ENCODE measurements around the gene GTF3C1. TPM values are rescaled to one million over a fixed set of nuclear protein-coding genes. Genes with fewer than 3 reads are reported as not detected.
A peak's percentile ranks its signal among the peaks of the same experiment; 100 is the strongest.

GTF3C1 gene
- polyA plus RNA-seq, 4 donors, result 30.4 to 47.0 (median 36.8) TPM

- 82 to 91% (median 86%) methylated on average over 3 of the region's 3 CpGs for WGBS, 3 donors
- Histone ChIP-seq H3K4me3 (ENCODE audit: low read depth in 1 of 3, low read length in 3 of 3) (no peak overlapping the region), H3K9me3 (ENCODE audit: control insufficient read depth in 2 of 2, insufficient read depth in 1 of 2, low read depth in 1 of 2, low read length in 1 of 2) (no peaks in the 10 kb centered on the region), H3K27me3 (ENCODE audit: control insufficient read depth in 3 of 3, insufficient read depth in 3 of 3, low read length in 3 of 3) (no peaks in the 10 kb centered on the region), H3K36me3 (ENCODE audit: control insufficient read depth in 3 of 3, insufficient read depth in 2 of 3, low read depth in 1 of 3, low read length in 3 of 3) (peaks cover 0 to 2% (median 0%) of the 10 kb centered on the region in 3 donors), H3K27ac (ENCODE audit: low read depth in 1 of 3, low read length in 2 of 3) (no peak overlapping the region), H3K4me1 (ENCODE audit: control insufficient read depth in 3 of 3, insufficient read depth in 2 of 3, low read depth in 1 of 3, low read length in 2 of 3) (no peaks in the 10 kb centered on the region)
- DNase-seq (no peak), FAIRE-seq (no peak)
Measured at GRCh38 chr16:27558434-27558833, 8.7 kb upstream of the GTF3C1 start.

GRCh38 chr16:27556471-27556870 is 6.8 kb upstream of the GTF3C1 start:
- H3K27me3 ChIP-seq (ENCODE audit: control insufficient read depth in 3 of 3, insufficient read depth in 3 of 3, low read length in 3 of 3), result no peaks in the 10 kb centered on the region
- DNase-seq (no peak), FAIRE-seq (no peak)
- no peaks in the 10 kb centered on the region for H3K4me1 ChIP-seq (ENCODE audit: control insufficient read depth in 3 of 3, insufficient read depth in 2 of 3, low read depth in 1 of 3, low read length in 2 of 3)
- H3K27ac ChIP-seq (ENCODE audit: low read depth in 1 of 3, low read length in 2 of 3), result no peak overlapping the region
- 77 to 85% (median 85%) methylated on average over 1 of the region's 1 CpG for WGBS, 3 donors
- H3K4me3 ChIP-seq (ENCODE audit: low read depth in 1 of 3, low read length in 3 of 3), result no peak overlapping the region
- H3K36me3 ChIP-seq (ENCODE audit: control insufficient read depth in 3 of 3, insufficient read depth in 2 of 3, low read depth in 1 of 3, low read length in 3 of 3), result peaks cover 0 to 2% (median 0%) of the 10 kb centered on the region in 3 donors
- no peaks in the 10 kb centered on the region for H3K9me3 ChIP-seq (ENCODE audit: control insufficient read depth in 2 of 2, insufficient read depth in 1 of 2, low read depth in 1 of 2, low read length in 1 of 2)

GRCh38 chr16:27551036-27551435 is 1.3 kb upstream of the GTF3C1 start:
- 5 to 24% (median 19%) methylated on average over 1 of the region's 1 CpG for WGBS, 3 donors
- Histone ChIP-seq H3K27ac (ENCODE audit: low read depth in 1 of 3, low read length in 2 of 3) (no peak overlapping the region), H3K36me3 (ENCODE audit: control insufficient read depth in 3 of 3, insufficient read depth in 2 of 3, low read depth in 1 of 3, low read length in 3 of 3) (no peaks in the 10 kb centered on the region), H3K4me1 (ENCODE audit: control insufficient read depth in 3 of 3, insufficient read depth in 2 of 3, low read depth in 1 of 3, low read length in 2 of 3) (peaks cover 0 to 9% (median 6%) of the 10 kb centered on the region in 3 donors), H3K27me3 (ENCODE audit: control insufficient read depth in 3 of 3, insufficient read depth in 3 of 3, low read length in 3 of 3) (no peaks in the 10 kb centered on the region), H3K4me3 (ENCODE audit: low read depth in 1 of 3, low read length in 3 of 3) (peak overlapping the region in 1 of 3 donors; percentile 99), H3K9me3 (ENCODE audit: control insufficient read depth in 2 of 2, insufficient read depth in 1 of 2, low read depth in 1 of 2, low read length in 1 of 2) (no peaks in the 10 kb centered on the region)
- DNase-seq (no peak), FAIRE-seq (no peak)

- FAIRE-seq (no peak), DNase-seq (peak in 1 of 2 donors; percentile 1)
- 29 to 39% (median 29%) methylated on average over 4 of the region's 4 CpGs for WGBS, 3 donors
- Histone ChIP-seq H3K4me1 (ENCODE audit: control insufficient read depth in 3 of 3, insufficient read depth in 2 of 3, low read depth in 1 of 3, low read length in 2 of 3) (peaks cover 0 to 9% (median 6%) of the 10 kb centered on the region in 3 donors), H3K9me3 (ENCODE audit: control insufficient read depth in 2 of 2, insufficient read depth in 1 of 2, low read depth in 1 of 2, low read length in 1 of 2) (no peaks in the 10 kb centered on the region), H3K27ac (ENCODE audit: low read depth in 1 of 3, low read length in 2 of 3) (peak overlapping the region in 2 of 3 donors; percentile 78 to 79), H3K36me3 (ENCODE audit: control insufficient read depth in 3 of 3, insufficient read depth in 2 of 3, low read depth in 1 of 3, low read length in 3 of 3) (peaks cover 0 to under 1% (median 0%) of the 10 kb centered on the region in 3 donors), H3K4me3 (ENCODE audit: low read depth in 1 of 3, low read length in 3 of 3) (peak overlapping the region; percentile 73 to 99 (median 81)), H3K27me3 (ENCODE audit: control insufficient read depth in 3 of 3, insufficient read depth in 3 of 3, low read length in 3 of 3) (no peaks in the 10 kb centered on the region)
Measured at GRCh38 chr16:27550582-27550920, 838 bp upstream of the GTF3C1 start.

GRCh38 chr16:27549464-27549745 is 308 bp downstream of the GTF3C1 start:
- WGBS, 3 donors, result 0 to 1% (median 1%) methylated on average over 21 of the region's 21 CpGs
- DNase-seq (no peak), FAIRE-seq (no peak)
- Histone ChIP-seq H3K36me3 (ENCODE audit: control insufficient read depth in 3 of 3, insufficient read depth in 2 of 3, low read depth in 1 of 3, low read length in 3 of 3) (peaks cover 2 to 6% (median 3%) of the 10 kb centered on the region in 3 donors), H3K27me3 (ENCODE audit: control insufficient read depth in 3 of 3, insufficient read depth in 3 of 3, low read length in 3 of 3) (no peaks in the 10 kb centered on the region), H3K4me1 (ENCODE audit: control insufficient read depth in 3 of 3, insufficient read depth in 2 of 3, low read depth in 1 of 3, low read length in 2 of 3) (peaks cover 0 to 9% (median 6%) of the 10 kb centered on the region in 3 donors), H3K4me3 (ENCODE audit: low read depth in 1 of 3, low read length in 3 of 3) (peak overlapping the region; percentile 74 to 99 (median 75)), H3K9me3 (ENCODE audit: control insufficient read depth in 2 of 2, insufficient read depth in 1 of 2, low read depth in 1 of 2, low read length in 1 of 2) (no peaks in the 10 kb centered on the region), H3K27ac (ENCODE audit: low read depth in 1 of 3, low read length in 2 of 3) (peak overlapping the region in 2 of 3 donors; percentile 58 to 77)

DNA sequence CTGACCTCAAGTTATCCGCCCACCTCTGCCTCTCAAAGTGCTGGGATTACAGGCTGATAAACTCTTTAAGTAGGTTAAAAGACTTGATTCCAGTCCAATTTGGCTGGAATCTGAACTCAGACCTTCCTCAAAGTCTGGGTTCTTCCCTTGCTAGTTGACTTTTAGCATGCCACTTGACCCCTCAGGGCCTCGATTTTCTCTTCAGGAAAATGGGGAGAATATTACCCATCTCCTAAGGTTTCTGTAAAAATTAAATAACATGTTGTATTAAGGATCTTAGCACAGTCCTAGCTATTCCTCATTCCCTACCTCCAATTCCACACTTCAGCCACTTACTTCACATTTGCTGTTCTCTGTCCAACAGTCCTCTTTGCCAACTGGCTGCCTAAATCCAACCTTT is 1.9 kb downstream of the GTF3C1 start:
- 82 to 91% (median 85%) methylated on average over 2 of the region's 2 CpGs for WGBS, 3 donors
- no peak for DNase-seq
- peaks cover 7 to 19% (median 15%) of the 10 kb centered on the region in 3 donors for H3K36me3 ChIP-seq (ENCODE audit: control insufficient read depth in 3 of 3, insufficient read depth in 2 of 3, low read depth in 1 of 3, low read length in 3 of 3)
- H3K4me3 ChIP-seq (ENCODE audit: low read depth in 1 of 3, low read length in 3 of 3), result no peak overlapping the region
- no peaks in the 10 kb centered on the region for H3K27me3 ChIP-seq (ENCODE audit: control insufficient read depth in 3 of 3, insufficient read depth in 3 of 3, low read length in 3 of 3)
- peaks cover 0 to 9% (median 6%) of the 10 kb centered on the region in 3 donors for H3K4me1 ChIP-seq (ENCODE audit: control insufficient read depth in 3 of 3, insufficient read depth in 2 of 3, low read depth in 1 of 3, low read length in 2 of 3)
- FAIRE-seq, result no peak
- no peak overlapping the region for H3K27ac ChIP-seq (ENCODE audit: low read depth in 1 of 3, low read length in 2 of 3)
- no peaks in the 10 kb centered on the region for H3K9me3 ChIP-seq (ENCODE audit: control insufficient read depth in 2 of 2, insufficient read depth in 1 of 2, low read depth in 1 of 2, low read length in 1 of 2)

DNA sequence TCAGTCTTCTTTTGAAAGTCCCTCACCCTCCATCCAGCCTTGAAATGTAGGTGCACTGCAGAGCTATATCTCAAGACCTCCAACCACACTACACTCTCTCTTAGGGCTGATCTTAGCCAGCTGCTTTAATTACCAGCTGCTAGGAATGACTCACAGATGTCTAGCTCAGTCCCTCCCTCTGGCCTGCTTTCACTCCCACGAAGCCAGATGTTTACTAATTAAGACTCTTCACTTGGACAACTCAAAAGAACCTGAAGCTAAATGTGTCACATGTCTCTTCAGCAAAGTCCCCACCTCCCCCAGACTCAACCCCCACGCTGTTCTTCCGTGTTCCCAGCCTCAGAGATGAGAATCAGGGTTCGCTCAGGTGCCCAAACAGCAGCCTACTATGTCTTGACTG is 2.6 kb downstream of the GTF3C1 start:
- Histone ChIP-seq H3K9me3 (ENCODE audit: control insufficient read depth in 2 of 2, insufficient read depth in 1 of 2, low read depth in 1 of 2, low read length in 1 of 2) (no peaks in the 10 kb centered on the region), H3K27me3 (ENCODE audit: control insufficient read depth in 3 of 3, insufficient read depth in 3 of 3, low read length in 3 of 3) (no peaks in the 10 kb centered on the region), H3K4me3 (ENCODE audit: low read depth in 1 of 3, low read length in 3 of 3) (no peak overlapping the region), H3K27ac (ENCODE audit: low read depth in 1 of 3, low read length in 2 of 3) (no peak overlapping the region), H3K4me1 (ENCODE audit: control insufficient read depth in 3 of 3, insufficient read depth in 2 of 3, low read depth in 1 of 3, low read length in 2 of 3) (peaks cover 0 to 9% (median 6%) of the 10 kb centered on the region in 3 donors), H3K36me3 (ENCODE audit: control insufficient read depth in 3 of 3, insufficient read depth in 2 of 3, low read depth in 1 of 3, low read length in 3 of 3) (peaks cover 12 to 24% (median 17%) of the 10 kb centered on the region in 3 donors)
- WGBS, 3 donors, result 58 to 65% (median 59%) methylated on average over 4 of the region's 4 CpGs
- DNase-seq (peak; percentile 7 to 12), FAIRE-seq (no peak)

- peaks cover 22 to 42% (median 23%) of the 10 kb centered on the region in 3 donors for H3K36me3 ChIP-seq (ENCODE audit: control insufficient read depth in 3 of 3, insufficient read depth in 2 of 3, low read depth in 1 of 3, low read length in 3 of 3)
- no peaks in the 10 kb centered on the region for H3K27me3 ChIP-seq (ENCODE audit: control insufficient read depth in 3 of 3, insufficient read depth in 3 of 3, low read length in 3 of 3)
- no peak overlapping the region for H3K27ac ChIP-seq (ENCODE audit: low read depth in 1 of 3, low read length in 2 of 3)
- H3K4me1 ChIP-seq (ENCODE audit: control insufficient read depth in 3 of 3, insufficient read depth in 2 of 3, low read depth in 1 of 3, low read length in 2 of 3), result peaks cover 0 to 4% (median 2%) of the 10 kb centered on the region in 3 donors
- DNase-seq, result no peak
- no peak for FAIRE-seq
- H3K9me3 ChIP-seq (ENCODE audit: control insufficient read depth in 2 of 2, insufficient read depth in 1 of 2, low read depth in 1 of 2, low read length in 1 of 2), result peaks cover 0 to 3% of the 10 kb centered on the region in 2 donors
- no peak overlapping the region for H3K4me3 ChIP-seq (ENCODE audit: low read depth in 1 of 3, low read length in 3 of 3)
- WGBS, 3 donors, result 93 to 94% (median 93%) methylated on average over 4 of the region's 4 CpGs
Measured at GRCh38 chr16:27544671-27545070, 5.0 kb downstream of the GTF3C1 start.

DNA sequence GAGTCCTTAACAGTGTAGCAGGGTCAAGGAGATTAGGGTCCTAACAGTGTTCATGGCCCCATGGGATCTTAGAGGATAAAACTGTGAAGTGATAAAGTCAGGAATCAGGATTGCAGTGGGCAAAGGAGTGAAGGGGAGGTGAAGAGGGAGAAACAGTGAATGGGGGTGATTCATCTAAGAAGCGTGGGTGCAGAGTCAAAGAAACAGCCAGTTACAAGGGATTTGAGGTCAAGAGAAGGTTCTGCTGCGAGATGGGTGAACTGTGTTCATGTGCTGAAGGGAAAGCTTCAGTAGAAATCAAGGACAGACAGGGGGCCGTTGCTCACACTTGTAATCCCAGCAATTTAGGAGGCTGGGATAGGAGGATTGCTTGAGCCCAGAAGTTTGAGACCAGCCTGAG is 5.9 kb downstream of the GTF3C1 start:
- WGBS, 3 donors, result 93 to 97% (median 94%) methylated on average over 3 of the region's 3 CpGs
- Histone ChIP-seq H3K4me1 (ENCODE audit: control insufficient read depth in 3 of 3, insufficient read depth in 2 of 3, low read depth in 1 of 3, low read length in 2 of 3) (peaks cover 0 to 4% (median 2%) of the 10 kb centered on the region in 3 donors), H3K27me3 (ENCODE audit: control insufficient read depth in 3 of 3, insufficient read depth in 3 of 3, low read length in 3 of 3) (no peaks in the 10 kb centered on the region), H3K36me3 (ENCODE audit: control insufficient read depth in 3 of 3, insufficient read depth in 2 of 3, low read depth in 1 of 3, low read length in 3 of 3) (peaks cover 22 to 47% (median 25%) of the 10 kb centered on the region in 3 donors), H3K9me3 (ENCODE audit: control insufficient read depth in 2 of 2, insufficient read depth in 1 of 2, low read depth in 1 of 2, low read length in 1 of 2) (peaks cover 0 to 4% of the 10 kb centered on the region in 2 donors), H3K4me3 (ENCODE audit: low read depth in 1 of 3, low read length in 3 of 3) (no peak overlapping the region), H3K27ac (ENCODE audit: low read depth in 1 of 3, low read length in 2 of 3) (no peak overlapping the region)
- FAIRE-seq, result no peak
- no peak for DNase-seq
